ENCODE measurements around the gene MKS1.
A peak's percentile ranks its signal among the peaks of the same experiment; 100 is the strongest.

GRCh38 chr17:58249270-58250133 is 30.4 kb upstream of the MKS1 start:
- TF ChIP-seq CTCF (IDR thresholded peaks at IDR 0.05 in 2 of 3, conservative IDR thresholded peaks at IDR 0.05 in 1 of 3; ENCODE audit: borderline replicate concordance in 1 of 3, insufficient read depth in 1 of 3, low read depth in 2 of 3, low read length in 2 of 3) (peak; percentile 68 to 96 (median 92); a peak in 5 of 6 replicates), EZH2 (IDR thresholded peaks at IDR 0.05) (no peak), ZFX (IDR thresholded peaks at IDR 0.05) (peak; percentile 37; the same call in 1 of the 2 replicates), CEBPB (IDR thresholded peaks at IDR 0.05; ENCODE audit: low read depth) (no peak), RAD21 (IDR thresholded peaks at IDR 0.05; ENCODE audit: low read depth) (peak; percentile 71), TCF7L2 (IDR thresholded peaks at IDR 0.05; ENCODE audit: borderline replicate concordance, extremely low read depth, insufficient read depth, insufficient read length) (no peak), SRF (IDR thresholded peaks at IDR 0.05; ENCODE audit: low read depth) (no peak), EZH2phosphoT487 (IDR thresholded peaks at IDR 0.05; ENCODE audit: borderline replicate concordance) (no peak), ELF1 (IDR thresholded peaks at IDR 0.05; ENCODE audit: borderline replicate concordance, low read depth) (no peak), POLR2A (IDR thresholded peaks at IDR 0.05; ENCODE audit: borderline replicate concordance, extremely low read depth, insufficient read depth, insufficient read length) (no peak)

Data from HCT116 (cell line).